ENCODE results near the gene ESPNL. TPM values are rescaled to one million over a fixed set of nuclear protein-coding genes. Genes with fewer than 3 reads are reported as not detected.
A peak's percentile ranks its signal among the peaks of the same experiment; 100 is the strongest.

Gene ESPNL
- total RNA-seq, 1 donor from 2014 or later = 1.6 TPM

DNA sequence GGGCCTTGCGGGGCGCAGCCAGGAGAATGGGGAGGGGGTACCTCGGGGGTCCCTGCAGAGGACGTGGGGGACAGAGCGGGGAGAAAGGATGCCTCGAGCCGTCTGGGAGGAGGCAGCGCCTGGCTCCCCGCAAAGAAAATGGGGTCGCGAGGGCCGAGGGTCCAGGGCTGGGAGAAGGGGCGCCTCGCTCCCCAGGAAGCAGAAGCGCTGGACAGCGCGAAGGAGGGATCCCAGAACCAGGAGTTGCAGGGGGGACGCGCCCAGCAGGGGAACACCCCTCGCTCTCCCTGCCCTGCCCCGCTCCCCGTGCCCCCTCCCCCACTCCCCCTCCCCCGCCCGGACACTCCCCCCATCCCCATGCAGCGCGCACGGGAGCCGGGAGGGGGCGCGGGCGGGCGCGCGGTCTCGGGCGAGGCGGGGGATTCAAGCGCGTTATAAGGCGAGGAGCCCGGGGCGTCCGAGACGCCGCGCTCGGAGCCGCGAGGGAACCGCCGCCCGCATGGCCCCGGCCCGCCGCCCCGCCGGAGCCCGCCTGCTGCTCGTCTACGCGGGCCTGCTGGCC, 58.5 kb downstream of the ESPNL start, which contains the start of gene ERFE:
Gene ERFE (plus strand): TSS at position 462 of the 562 bp plus-strand sequence. CDS start 38 bp downstream, at position 500.
- H3K4me3 ChIP-seq (ENCODE audit: low read length in 3 of 3) = peak within 1 kb of the TSS in 2 of 3 donors; percentile 20 to 23
- H3K27me3 ChIP-seq (ENCODE audit: control insufficient read depth in 3 of 3, insufficient read depth in 3 of 3, low read length in 3 of 3) = peaks cover 17 to 23% (median 18%) of the 10 kb centered on the region in 3 donors
- H3K27ac ChIP-seq (ENCODE audit: low read depth, low read length) = no peak within 1 kb of the TSS
- no peaks in the 10 kb centered on the region for H3K9me3 ChIP-seq (ENCODE audit: control insufficient read depth in 3 of 3, low read length in 3 of 3)
- H3K9ac ChIP-seq (ENCODE audit: low read depth in 1 of 3, low read length in 3 of 3) = peak within 1 kb of the TSS in 1 of 3 donors; percentile 23
- no peaks in the 10 kb centered on the region for H3K36me3 ChIP-seq (ENCODE audit: control insufficient read depth in 3 of 3, insufficient read depth in 3 of 3, low read length in 3 of 3)
- peaks cover 11 to 36% (median 35%) of the 10 kb centered on the region in 3 donors for H3K4me1 ChIP-seq (ENCODE audit: control insufficient read depth in 3 of 3, insufficient read depth in 3 of 3, low read length in 3 of 3)

DNA sequence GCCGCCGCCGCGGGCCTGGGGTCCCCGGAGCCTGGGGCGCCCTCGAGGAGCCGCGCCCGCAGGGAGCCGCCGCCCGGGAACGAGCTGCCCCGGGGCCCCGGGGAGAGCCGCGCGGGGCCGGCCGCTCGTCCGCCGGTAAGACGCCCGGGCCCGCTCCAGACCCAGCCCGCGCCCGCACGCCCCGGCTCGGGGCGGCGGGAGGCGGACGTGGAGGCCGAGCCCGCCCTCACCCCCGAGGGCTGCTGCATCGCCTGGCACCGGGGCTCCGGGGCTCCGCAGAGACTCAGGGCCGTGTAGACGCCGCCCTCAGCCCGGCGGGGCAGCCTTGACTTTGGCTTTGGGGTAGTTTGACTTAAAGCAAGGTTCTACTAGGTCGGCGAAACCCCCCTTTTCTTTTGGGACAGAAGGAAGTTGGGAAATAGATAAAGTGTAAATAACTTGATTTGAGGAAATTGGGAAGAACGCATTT, 59.0 kb downstream of the ESPNL start:
- peak overlapping the region in 2 of 3 donors; percentile 20 to 23 for H3K4me3 ChIP-seq (ENCODE audit: low read length in 3 of 3)
- H3K9ac ChIP-seq (ENCODE audit: low read depth in 1 of 3, low read length in 3 of 3) = peak overlapping the region in 1 of 3 donors; percentile 23
- H3K9me3 ChIP-seq (ENCODE audit: control insufficient read depth in 3 of 3, low read length in 3 of 3) = no peaks in the 10 kb centered on the region
- no peak overlapping the region for H3K27ac ChIP-seq (ENCODE audit: low read depth, low read length)
- H3K27me3 ChIP-seq (ENCODE audit: control insufficient read depth in 3 of 3, insufficient read depth in 3 of 3, low read length in 3 of 3) = peaks cover 17 to 23% (median 18%) of the 10 kb centered on the region in 3 donors
- H3K36me3 ChIP-seq (ENCODE audit: control insufficient read depth in 3 of 3, insufficient read depth in 3 of 3, low read length in 3 of 3) = no peaks in the 10 kb centered on the region
- H3K4me1 ChIP-seq (ENCODE audit: control insufficient read depth in 3 of 3, insufficient read depth in 3 of 3, low read length in 3 of 3) = peaks cover 11 to 31% (median 30%) of the 10 kb centered on the region in 3 donors

GRCh38 chr2:238159661-238160205, 59.6 kb downstream of the ESPNL start:
- H3K9me3 ChIP-seq (ENCODE audit: control insufficient read depth in 3 of 3, low read length in 3 of 3) = no peaks in the 10 kb centered on the region
- H3K4me3 ChIP-seq (ENCODE audit: low read length in 3 of 3) = no peak overlapping the region
- H3K27ac ChIP-seq (ENCODE audit: low read depth, low read length) = no peak overlapping the region
- H3K36me3 ChIP-seq (ENCODE audit: control insufficient read depth in 3 of 3, insufficient read depth in 3 of 3, low read length in 3 of 3) = no peaks in the 10 kb centered on the region
- H3K27me3 ChIP-seq (ENCODE audit: control insufficient read depth in 3 of 3, insufficient read depth in 3 of 3, low read length in 3 of 3) = peaks cover 18 to 25% (median 19%) of the 10 kb centered on the region in 3 donors
- H3K4me1 ChIP-seq (ENCODE audit: control insufficient read depth in 3 of 3, insufficient read depth in 3 of 3, low read length in 3 of 3) = peaks cover 11 to 25% (median 24%) of the 10 kb centered on the region in 3 donors
- no peak overlapping the region for H3K9ac ChIP-seq (ENCODE audit: low read depth in 1 of 3, low read length in 3 of 3)

- Histone ChIP-seq H3K9ac (ENCODE audit: low read depth in 1 of 3, low read length in 3 of 3) (no peak overlapping the region), H3K27me3 (ENCODE audit: control insufficient read depth in 3 of 3, insufficient read depth in 3 of 3, low read length in 3 of 3) (peaks cover 18 to 25% (median 19%) of the 10 kb centered on the region in 3 donors), H3K9me3 (ENCODE audit: control insufficient read depth in 3 of 3, low read length in 3 of 3) (no peaks in the 10 kb centered on the region), H3K27ac (ENCODE audit: low read depth, low read length) (no peak overlapping the region), H3K4me1 (ENCODE audit: control insufficient read depth in 3 of 3, insufficient read depth in 3 of 3, low read length in 3 of 3) (peaks cover 6 to 17% (median 17%) of the 10 kb centered on the region in 3 donors), H3K4me3 (ENCODE audit: low read length in 3 of 3) (no peak overlapping the region), H3K36me3 (ENCODE audit: control insufficient read depth in 3 of 3, insufficient read depth in 3 of 3, low read length in 3 of 3) (no peaks in the 10 kb centered on the region)
Observed at GRCh38 chr2:238160206-238161129, 60.3 kb downstream of the ESPNL start.

DNA sequence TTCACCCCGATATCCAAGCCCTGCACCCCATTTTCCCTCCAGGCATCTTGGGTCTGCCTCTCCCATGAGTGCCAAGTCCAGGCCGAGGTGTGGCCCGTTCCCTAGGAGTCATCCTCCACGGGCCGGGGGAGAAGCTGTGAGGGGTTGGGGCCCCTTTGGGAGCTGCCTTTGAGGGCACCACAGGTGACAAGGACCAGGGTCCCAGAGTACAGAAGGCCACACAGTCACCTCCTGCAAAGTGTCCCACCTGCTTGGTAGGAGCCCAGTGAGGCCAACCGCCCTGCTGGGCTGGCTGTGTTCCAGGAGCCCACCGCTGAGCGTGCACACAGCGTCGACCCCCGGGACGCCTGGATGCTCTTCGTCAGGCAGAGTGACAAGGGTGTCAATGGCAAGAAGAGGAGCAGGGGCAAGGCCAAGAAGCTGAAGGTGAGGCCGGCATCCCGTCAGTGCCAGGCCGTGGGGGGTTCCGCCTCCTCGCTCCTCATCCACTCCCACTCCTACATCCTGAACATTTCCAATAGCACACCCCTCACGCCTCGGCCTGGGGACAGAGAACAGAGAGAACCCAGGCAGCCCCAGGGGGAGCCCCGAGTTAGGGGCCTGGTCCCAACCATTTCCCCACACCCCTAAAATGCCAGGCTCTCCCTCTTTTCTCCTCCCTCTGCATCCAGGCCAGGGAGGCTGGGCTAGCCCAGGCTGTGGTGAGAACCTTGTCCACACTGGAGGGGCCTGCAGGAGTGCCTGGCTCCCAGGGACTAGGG, 61.3 kb downstream of the ESPNL start:
- H3K9ac ChIP-seq (ENCODE audit: low read depth in 1 of 3, low read length in 3 of 3) = no peak overlapping the region
- H3K4me1 ChIP-seq (ENCODE audit: control insufficient read depth in 3 of 3, insufficient read depth in 3 of 3, low read length in 3 of 3) = peaks cover 10 to 23% (median 14%) of the 10 kb centered on the region in 3 donors
- peaks cover 18 to 25% (median 19%) of the 10 kb centered on the region in 3 donors for H3K27me3 ChIP-seq (ENCODE audit: control insufficient read depth in 3 of 3, insufficient read depth in 3 of 3, low read length in 3 of 3)
- no peak overlapping the region for H3K4me3 ChIP-seq (ENCODE audit: low read length in 3 of 3)
- H3K36me3 ChIP-seq (ENCODE audit: control insufficient read depth in 3 of 3, insufficient read depth in 3 of 3, low read length in 3 of 3) = no peaks in the 10 kb centered on the region
- H3K9me3 ChIP-seq (ENCODE audit: control insufficient read depth in 3 of 3, low read length in 3 of 3) = no peaks in the 10 kb centered on the region
- no peak overlapping the region for H3K27ac ChIP-seq (ENCODE audit: low read depth, low read length)

GRCh38 chr2:238162251-238162845, 62.2 kb downstream of the ESPNL start:
- Histone ChIP-seq H3K4me3 (ENCODE audit: low read length in 3 of 3) (no peak overlapping the region), H3K9me3 (ENCODE audit: control insufficient read depth in 3 of 3, low read length in 3 of 3) (no peaks in the 10 kb centered on the region), H3K9ac (ENCODE audit: low read depth in 1 of 3, low read length in 3 of 3) (no peak overlapping the region), H3K27me3 (ENCODE audit: control insufficient read depth in 3 of 3, insufficient read depth in 3 of 3, low read length in 3 of 3) (peaks cover 18 to 25% (median 19%) of the 10 kb centered on the region in 3 donors), H3K36me3 (ENCODE audit: control insufficient read depth in 3 of 3, insufficient read depth in 3 of 3, low read length in 3 of 3) (peaks cover 0 to 3% (median 0%) of the 10 kb centered on the region in 3 donors), H3K4me1 (ENCODE audit: control insufficient read depth in 3 of 3, insufficient read depth in 3 of 3, low read length in 3 of 3) (peaks cover 16 to 32% (median 23%) of the 10 kb centered on the region in 3 donors), H3K27ac (ENCODE audit: low read depth, low read length) (no peak overlapping the region)

GRCh38 chr2:238162846-238163441, 62.8 kb downstream of the ESPNL start:
- peaks cover 16 to 34% (median 25%) of the 10 kb centered on the region in 3 donors for H3K4me1 ChIP-seq (ENCODE audit: control insufficient read depth in 3 of 3, insufficient read depth in 3 of 3, low read length in 3 of 3)
- no peak overlapping the region for H3K27ac ChIP-seq (ENCODE audit: low read depth, low read length)
- peaks cover 18 to 25% (median 19%) of the 10 kb centered on the region in 3 donors for H3K27me3 ChIP-seq (ENCODE audit: control insufficient read depth in 3 of 3, insufficient read depth in 3 of 3, low read length in 3 of 3)
- H3K4me3 ChIP-seq (ENCODE audit: low read length in 3 of 3) = no peak overlapping the region
- H3K9ac ChIP-seq (ENCODE audit: low read depth in 1 of 3, low read length in 3 of 3) = no peak overlapping the region
- H3K9me3 ChIP-seq (ENCODE audit: control insufficient read depth in 3 of 3, low read length in 3 of 3) = no peaks in the 10 kb centered on the region
- H3K36me3 ChIP-seq (ENCODE audit: control insufficient read depth in 3 of 3, insufficient read depth in 3 of 3, low read length in 3 of 3) = peaks cover 1 to 8% (median 3%) of the 10 kb centered on the region in 3 donors

GRCh38 chr2:238163481-238164198, 63.5 kb downstream of the ESPNL start:
- no peak overlapping the region for H3K4me3 ChIP-seq (ENCODE audit: low read length in 3 of 3)

More at GRCh38 chr2:238163481-238164198, 63.5 kb downstream of the ESPNL start:
- H3K27ac ChIP-seq (ENCODE audit: low read depth, low read length) = no peak overlapping the region
- no peak overlapping the region for H3K9ac ChIP-seq (ENCODE audit: low read depth in 1 of 3, low read length in 3 of 3)
- H3K4me1 ChIP-seq (ENCODE audit: control insufficient read depth in 3 of 3, insufficient read depth in 3 of 3, low read length in 3 of 3) = peaks cover 16 to 31% (median 21%) of the 10 kb centered on the region in 3 donors
- H3K27me3 ChIP-seq (ENCODE audit: control insufficient read depth in 3 of 3, insufficient read depth in 3 of 3, low read length in 3 of 3) = peaks cover 16 to 21% (median 18%) of the 10 kb centered on the region in 3 donors
- H3K9me3 ChIP-seq (ENCODE audit: control insufficient read depth in 3 of 3, low read length in 3 of 3) = no peaks in the 10 kb centered on the region
- peaks cover 4 to 13% (median 8%) of the 10 kb centered on the region in 3 donors for H3K36me3 ChIP-seq (ENCODE audit: control insufficient read depth in 3 of 3, insufficient read depth in 3 of 3, low read length in 3 of 3)

Measured in skeletal muscle tissue (tissue), 4 donors.